ENCODE data around the gene RSPH6A. TPM values are rescaled to one million over a fixed set of nuclear protein-coding genes. Genes with fewer than 3 reads are reported as not detected.

The RSPH6A gene
- total and polyA plus RNA-seq, 2 of the 13 experiments (the other 11 are each of a cell fraction or from before 2014, with no cell fraction given): 0.07 TPM; not detected in 1

DNA sequence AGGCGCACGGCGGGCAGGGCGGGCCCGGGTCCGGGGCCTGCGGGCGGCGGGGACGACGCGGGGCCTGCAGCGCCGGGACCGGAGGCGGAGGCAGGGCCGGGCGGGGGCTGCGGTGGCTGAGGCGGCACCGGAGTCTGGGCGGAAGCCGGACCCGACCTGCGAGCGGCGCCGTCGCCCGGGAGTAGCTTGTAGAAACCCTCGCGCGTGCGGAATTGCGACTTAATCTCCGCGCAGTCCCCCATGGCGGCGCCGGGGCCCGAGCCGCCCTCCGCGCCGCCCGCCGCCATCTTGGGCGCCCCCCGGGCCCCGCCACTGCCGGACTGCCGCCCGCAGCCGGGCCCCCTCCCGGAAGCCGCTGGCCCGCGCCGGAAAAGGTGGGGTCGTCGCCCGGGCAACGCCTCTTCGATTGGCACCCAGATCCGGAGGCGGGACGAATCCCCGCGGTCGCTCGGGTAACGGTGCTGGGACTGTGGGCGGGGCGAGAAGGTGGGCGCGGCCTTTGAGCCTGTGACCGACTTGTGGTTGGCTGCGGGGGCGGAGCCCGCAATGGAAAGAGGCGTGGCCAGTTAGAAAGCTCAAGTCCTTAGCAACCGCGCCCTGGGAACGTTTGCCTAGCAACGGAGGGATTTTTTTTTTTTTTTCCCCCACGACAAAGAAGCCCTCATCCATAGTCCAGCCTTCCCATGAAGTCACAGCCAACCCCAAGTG, 22.5 kb downstream of the RSPH6A start, which contains the start of gene DMWD (continued):
- TF ChIP-seq THAP8 (CRISPR knock-in tag; IDR thresholded peaks at IDR 0.05; ENCODE audit: borderline replicate concordance) (no peak), ZNF598 (CRISPR knock-in tag; IDR thresholded peaks at IDR 0.05; ENCODE audit: borderline replicate concordance) (no peak), MYNN (CRISPR knock-in tag; IDR thresholded peaks at IDR 0.05; ENCODE audit: low read depth) (peak; percentile 70; the same call in 1 of the 2 replicates), ZNF773 (CRISPR knock-in tag; IDR thresholded peaks at IDR 0.05; ENCODE audit: borderline replicate concordance) (no peak), FOXK2 (IDR thresholded peaks at IDR 0.05) (no peak), FOSL1 (CRISPR knock-in tag; IDR thresholded peaks at IDR 0.05; ENCODE audit: borderline replicate concordance) (no peak), ZMAT3 (CRISPR knock-in tag; conservative IDR thresholded peaks at IDR 0.05) (no peak), ERF (CRISPR knock-in tag; IDR thresholded peaks at IDR 0.05) (no peak; the same call in 1 of the 2 replicates), SATB2 (CRISPR knock-in tag; IDR thresholded peaks at IDR 0.05) (no peak), ZMYM3 (CRISPR knock-in tag; IDR thresholded peaks at IDR 0.05) (no peak), ZNF382 (CRISPR knock-in tag; IDR thresholded peaks at IDR 0.05; ENCODE audit: borderline replicate concordance) (no peak), ZNF224 (CRISPR knock-in tag; IDR thresholded peaks at IDR 0.05) (no peak), ZNF501 (CRISPR knock-in tag; IDR thresholded peaks at IDR 0.05) (no peak), ZNF326 (CRISPR knock-in tag; IDR thresholded peaks at IDR 0.05; ENCODE audit: borderline replicate concordance) (no peak), ARID5B (CRISPR knock-in tag; IDR thresholded peaks at IDR 0.05) (no peak)
- TF ChIP-seq, protein P1, sequence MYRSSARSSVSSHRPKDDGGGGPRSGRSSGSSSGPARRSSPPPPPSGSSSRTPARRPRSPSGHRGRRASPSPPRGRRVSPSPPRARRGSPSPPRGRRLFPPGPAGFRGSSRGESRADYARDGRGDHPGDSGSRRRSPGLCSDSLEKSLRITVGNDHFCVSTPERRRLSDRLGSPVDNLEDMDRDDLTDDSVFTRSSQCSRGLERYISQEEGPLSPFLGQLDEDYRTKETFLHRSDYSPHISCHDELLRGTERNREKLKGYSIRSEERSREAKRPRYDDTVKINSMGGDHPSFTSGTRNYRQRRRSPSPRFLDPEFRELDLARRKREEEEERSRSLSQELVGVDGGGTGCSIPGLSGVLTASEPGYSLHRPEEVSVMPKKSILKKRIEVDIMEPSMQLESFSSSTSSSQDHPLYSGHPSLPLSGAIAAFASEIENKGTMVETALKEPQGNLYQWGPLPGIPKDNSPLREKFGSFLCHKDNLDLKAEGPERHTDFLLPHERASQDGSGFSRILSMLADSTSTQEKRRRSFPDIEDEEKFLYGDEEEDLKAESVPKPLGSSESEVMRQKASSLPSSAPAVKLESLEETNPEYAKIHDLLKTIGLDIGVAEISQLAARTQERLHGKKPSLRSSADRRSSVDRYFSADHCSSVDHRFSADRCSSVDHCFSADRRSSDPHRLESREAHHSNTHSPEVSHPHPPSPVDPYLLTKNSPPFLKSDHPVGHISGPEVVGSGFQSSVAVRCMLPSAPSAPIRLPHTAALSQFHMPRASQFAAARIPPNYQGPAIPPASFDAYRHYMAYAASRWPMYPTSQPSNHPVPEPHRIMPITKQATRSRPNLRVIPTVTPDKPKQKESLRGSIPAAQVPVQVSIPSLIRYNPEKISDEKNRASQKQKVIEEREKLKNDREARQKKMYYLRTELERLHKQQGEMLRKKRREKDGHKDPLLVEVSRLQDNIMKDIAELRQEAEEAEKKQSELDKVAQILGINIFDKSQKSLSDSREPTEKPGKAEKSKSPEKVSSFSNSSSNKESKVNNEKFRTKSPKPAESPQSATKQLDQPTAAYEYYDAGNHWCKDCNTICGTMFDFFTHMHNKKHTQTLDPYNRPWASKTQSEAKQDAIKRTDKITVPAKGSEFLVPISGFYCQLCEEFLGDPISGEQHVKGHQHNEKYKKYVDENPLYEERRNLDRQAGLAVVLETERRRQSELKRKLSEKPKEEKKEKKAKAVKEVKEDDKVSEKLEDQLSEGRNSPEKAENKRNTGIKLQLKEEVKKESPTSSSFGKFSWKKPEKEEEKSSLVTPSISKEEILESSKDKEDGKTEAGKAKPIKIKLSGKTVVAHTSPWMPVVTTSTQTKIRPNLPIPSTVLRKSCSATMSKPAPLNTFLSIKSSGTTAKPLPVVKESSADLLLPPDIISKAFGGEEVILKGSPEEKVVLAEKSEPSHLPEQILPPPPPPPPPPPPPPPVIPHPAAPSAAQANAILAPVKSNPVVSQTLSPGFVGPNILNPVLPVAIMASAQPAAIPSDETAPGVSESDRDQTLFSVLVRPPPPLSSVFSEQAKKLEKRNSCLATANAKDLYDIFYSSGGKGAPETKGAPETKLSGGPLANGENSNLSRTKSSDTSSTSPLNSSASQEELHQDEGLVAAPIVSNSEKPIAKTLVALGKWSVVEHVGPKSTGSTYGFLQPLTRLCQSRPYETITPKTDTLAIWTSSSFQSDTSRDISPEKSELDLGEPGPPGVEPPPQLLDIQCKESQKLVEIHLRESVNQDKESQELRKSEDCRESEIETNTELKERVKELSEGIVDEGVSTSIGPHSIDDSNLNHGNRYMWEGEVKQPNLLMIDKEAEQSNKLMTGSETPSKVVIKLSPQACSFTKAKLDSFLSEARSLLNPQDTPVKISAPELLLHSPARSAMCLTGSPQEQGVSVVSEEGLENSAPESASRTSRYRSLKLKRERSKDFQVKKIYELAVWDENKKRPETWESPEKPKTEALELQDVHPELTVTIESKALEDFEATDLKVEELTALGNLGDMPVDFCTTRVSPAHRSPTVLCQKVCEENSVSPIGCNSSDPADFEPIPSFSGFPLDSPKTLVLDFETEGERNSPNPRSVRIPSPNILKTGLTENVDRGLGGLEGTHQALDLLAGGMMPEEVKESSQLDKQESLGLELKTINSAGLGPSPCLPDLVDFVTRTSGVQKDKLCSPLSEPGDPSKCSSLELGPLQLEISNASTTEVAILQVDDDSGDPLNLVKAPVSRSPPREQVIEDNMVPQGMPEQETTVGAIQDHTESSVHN (CRISPR knock-in tag; IDR thresholded peaks at IDR 0.05): no peak
- TF ChIP-seq, protein P2, sequence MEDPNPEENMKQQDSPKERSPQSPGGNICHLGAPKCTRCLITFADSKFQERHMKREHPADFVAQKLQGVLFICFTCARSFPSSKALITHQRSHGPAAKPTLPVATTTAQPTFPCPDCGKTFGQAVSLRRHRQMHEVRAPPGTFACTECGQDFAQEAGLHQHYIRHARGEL (CRISPR knock-in tag; IDR thresholded peaks at IDR 0.05): no peak

All from HepG2 (cell line).